Activated CD8-positive, alpha-beta memory T cell treated with anti-CD3 and anti-CD28 coated beads, Interleukin-2, amount 50 U/mL, for 24 hours (primary cell): ENCODE measurements around the gene C17orf113.
A peak's percentile ranks its signal among the peaks of the same experiment; 100 is the strongest.
"Not testable (repeated sequence)": the region's sequence is repeated elsewhere in the genome, so short reads cannot be mapped to it uniquely, and the experiment has no call there.

ENCODE experiments used
- DNase-seq: peaks from one replicate; pipeline ENCODE4 v3.0.0-alpha.2; 2020; ENCODE audit errors: extremely low read depth

C17orf113 gene

GRCh38 chr17:42042598-42043319 lies 7.6 kb downstream of the C17orf113 start:
- DNase-seq, result no peak

- DNase-seq, result no peak
Observed at GRCh38 chr17:42041619-42042018, 8.8 kb downstream of the C17orf113 start.

DNA sequence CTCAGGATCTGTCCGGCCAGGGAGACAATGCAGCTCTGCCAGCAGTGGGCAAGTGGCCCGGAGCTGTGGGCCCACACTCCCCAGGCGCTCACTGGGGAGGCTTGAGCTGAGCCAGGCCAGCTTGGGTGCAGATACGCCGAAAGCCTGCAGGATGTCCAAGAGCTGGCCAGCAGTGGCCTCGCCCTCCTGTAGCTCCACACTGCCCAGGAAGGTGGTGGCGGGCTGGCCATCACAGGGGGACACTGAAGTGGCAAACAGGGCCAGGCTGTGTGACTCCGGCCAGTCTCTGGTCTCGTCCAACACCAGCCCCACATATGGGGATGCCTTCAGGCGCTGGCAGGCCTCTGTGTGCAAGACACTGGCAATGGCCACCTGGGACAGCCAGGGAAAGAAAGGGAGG lies 9.6 kb downstream of the C17orf113 start:
- no peak for DNase-seq

DNA sequence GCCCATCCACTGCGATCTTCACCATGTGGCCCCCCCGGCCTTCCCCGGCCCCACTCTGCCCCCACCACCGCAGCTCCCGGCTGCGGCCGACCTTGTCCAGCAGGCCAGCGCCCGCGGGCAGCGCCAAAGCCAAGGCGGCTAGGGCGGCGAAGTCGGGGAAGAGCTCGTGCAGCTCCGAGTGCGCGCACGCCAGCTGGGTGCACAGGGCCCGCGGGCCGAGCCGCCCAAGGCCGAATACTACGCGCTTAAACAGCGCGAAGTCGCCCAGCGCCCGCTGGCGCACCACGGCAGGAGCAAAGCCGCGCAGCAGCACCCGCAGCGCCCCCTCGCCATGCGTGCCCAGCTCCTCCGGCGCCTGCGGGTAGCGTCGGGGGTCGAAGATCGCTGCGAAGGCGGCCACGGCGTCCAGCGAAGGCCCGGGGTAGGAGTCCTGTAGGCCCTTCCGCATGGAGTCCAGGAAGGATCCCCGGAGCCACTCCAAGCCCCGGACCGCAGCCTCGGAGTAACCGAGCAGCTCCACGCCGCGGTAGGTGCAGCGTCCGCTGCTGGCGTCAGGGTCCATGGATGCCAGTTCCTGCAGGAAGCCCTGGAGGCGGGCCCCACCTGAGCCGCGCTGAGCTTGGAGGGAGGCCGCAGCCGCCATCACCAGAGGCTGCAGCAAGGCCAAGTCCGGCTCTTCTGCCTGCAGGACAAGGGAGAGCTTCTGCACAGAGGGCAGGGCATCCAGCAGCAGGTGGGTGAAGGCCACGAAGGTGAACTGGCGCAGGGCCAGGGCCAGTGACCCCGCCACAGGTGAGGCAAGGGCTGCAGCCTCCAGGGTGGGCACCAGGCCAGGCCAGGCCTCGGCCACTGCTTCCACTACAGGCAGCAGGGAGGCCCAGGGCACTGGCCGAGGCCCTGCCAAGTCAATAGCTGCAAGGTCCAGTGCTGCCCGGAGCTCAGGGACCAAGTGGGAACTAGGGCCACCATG lies 10.3 kb downstream of the C17orf113 start:
- DNase-seq, result no peak

DNA sequence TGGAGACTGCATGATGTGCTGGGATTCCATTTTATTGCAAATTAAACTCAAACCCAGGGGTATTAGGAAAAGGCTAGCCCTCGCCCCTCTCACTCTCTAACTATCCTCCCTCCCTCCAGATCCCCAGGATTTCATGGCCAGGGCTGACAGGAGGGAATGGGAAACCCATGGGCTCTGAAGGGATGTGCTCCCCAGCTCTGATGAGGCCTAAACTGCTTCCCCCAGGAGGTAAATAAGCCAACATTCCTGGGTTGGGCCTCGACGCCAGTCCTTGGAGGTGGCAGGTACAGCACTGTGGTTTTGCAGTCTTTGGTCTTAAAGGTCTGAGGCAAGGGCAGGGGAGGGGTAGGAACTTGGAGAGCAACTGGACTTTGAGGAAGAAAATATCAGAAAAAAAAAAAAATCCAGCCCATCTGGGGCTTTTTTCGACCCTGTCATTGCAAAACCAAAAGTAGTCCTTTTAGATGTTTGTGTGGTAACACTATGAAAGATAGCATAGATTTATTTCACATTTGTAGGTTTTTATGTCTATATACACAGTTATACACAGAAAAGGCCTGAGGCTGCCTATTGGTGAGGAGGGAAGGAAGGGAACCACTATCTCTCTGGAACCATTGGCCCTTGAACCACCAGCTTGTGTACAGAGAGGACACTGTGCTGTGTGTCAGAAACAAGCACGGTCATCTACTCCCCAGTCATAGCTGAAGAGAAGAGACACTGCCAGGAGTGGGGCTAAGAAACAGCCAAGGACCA lies 12.0 kb downstream of the C17orf113 start:
- no peak for DNase-seq

DNA sequence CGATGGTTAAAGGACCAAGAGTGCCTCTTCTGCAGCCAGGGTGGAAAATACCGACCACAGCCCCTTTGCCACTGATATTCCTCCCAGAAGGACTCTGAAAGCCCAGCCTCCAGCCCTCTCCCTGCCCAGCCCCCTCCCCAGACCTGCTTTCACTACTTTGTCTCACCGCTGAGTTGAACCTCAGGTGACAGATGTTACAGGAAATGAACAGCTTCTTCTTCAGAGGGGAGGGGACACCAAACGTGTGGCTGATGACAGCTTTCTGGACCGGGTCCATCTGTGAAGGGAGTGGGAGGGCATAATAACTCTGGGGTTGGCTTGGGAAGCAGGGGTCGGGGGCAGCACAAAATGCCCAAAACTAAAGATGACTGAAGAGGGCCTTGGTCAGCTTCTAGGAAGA lies 16.3 kb downstream of the C17orf113 start:
- DNase-seq, result no peak

- no peak for DNase-seq
Observed at GRCh38 chr17:42031584-42031983, 18.8 kb downstream of the C17orf113 start.

GRCh38 chr17:42028791-42029127 lies 21.6 kb downstream of the C17orf113 start:
- no peak for DNase-seq

GRCh38 chr17:42027961-42028790 lies 22.2 kb downstream of the C17orf113 start:
- DNase-seq, result no peak

- DNase-seq, result no peak
Observed at GRCh38 chr17:42027590-42027889, 22.9 kb downstream of the C17orf113 start.

- DNase-seq, result no peak
Observed at GRCh38 chr17:42026857-42027589, 23.4 kb downstream of the C17orf113 start.

DNA sequence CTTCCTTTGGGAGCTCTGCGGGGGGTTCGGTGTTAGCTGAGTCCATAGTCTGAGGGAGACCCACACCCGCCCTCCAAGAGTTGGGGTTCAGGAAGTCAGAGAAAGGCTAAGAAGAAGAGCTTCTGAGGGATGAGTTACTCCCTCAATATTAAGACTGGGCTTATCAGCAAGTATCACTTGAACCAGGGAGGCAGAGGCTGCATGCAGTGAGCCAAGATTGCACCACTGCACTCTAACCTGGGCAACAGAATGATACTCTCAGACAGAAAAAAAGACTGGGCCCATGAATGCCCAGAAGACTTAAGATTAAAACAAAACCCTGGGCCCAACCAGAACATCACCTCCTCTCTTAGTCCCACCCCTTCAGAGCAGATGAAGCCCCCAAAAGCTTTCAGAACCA lies 24.5 kb downstream of the C17orf113 start:
- DNase-seq, result no peak

- DNase-seq, result no peak
Observed at GRCh38 chr17:42025191-42025579, 25.2 kb downstream of the C17orf113 start.

- DNase-seq, result no peak
Observed at GRCh38 chr17:42023524-42024349, 26.7 kb downstream of the C17orf113 start.

GRCh38 chr17:42020845-42021244 lies 29.6 kb downstream of the C17orf113 start:
- not testable (repeated sequence) for DNase-seq

DNA sequence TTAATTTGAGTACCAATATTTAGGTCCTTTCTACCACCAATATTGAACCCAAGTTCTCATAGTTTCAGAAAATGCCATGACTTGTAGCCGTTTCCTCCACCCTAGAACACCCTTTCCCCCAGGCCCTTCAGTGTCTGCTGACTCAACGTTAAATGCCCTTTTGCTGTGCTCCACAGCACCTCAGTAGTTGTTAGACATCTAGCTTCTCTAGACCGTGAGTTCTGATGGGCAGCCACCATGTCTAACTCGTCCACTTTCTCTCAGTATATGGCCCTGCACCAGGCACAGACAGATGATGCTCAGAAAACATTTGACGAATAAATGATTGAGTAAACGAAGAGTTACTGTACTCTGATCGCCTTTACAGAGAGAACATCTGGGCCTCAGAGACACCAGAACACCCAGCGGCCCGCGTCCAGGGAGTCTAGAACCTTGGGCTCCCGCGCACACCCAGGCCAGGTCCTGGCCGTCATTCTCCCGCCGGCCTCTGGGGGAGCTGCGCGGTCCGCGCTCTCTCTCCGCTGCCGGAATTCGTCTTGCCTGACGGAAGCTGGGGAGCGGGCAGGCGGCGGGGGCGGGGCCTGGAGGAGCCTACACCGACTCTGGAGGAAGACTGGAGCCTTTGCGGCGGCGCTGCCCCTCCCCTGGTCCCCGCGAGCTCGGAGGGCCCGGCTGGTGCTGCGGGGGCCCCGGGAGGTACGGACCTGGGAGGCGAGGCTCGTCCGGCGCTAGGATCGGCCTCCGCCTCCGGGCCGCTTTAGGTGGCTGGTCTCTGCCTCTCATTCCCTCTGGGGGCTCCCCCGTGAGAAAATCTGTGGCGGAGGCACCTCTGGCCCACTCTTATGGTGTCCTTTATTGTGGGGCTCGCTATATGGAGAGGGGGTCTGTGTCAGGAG lies 30.6 kb downstream of the C17orf113 start, which contains the start of gene NKIRAS2:
Gene NKIRAS2, plus strand, starts transcription at position 582 of the 896 bp plus-strand sequence. CDS start 1,488 bp downstream, outside the sequence.
- DNase-seq, result peak; percentile 87

DNA sequence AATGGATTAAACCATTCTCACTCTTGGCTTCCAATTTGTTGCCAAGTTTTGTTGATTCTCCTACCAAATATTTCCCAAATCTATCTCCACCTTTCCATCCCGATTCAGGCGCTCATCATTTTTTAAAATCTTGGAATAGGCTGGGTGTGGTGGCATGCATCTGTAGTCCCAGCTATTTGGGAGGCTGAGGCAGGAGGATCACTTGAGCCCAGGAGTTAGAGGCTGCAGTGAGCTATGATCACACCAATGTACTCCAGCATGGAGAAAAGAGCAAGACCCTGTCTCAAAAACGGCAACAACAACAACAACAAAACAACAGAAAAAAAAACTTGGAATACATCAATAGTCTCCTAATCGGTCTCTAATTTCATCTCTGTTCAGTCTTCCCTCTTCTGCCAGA lies 31.4 kb downstream of the C17orf113 start:
- no peak for DNase-seq

GRCh38 chr17:42018339-42018738 lies 32.1 kb downstream of the C17orf113 start:
- no peak for DNase-seq

DNA sequence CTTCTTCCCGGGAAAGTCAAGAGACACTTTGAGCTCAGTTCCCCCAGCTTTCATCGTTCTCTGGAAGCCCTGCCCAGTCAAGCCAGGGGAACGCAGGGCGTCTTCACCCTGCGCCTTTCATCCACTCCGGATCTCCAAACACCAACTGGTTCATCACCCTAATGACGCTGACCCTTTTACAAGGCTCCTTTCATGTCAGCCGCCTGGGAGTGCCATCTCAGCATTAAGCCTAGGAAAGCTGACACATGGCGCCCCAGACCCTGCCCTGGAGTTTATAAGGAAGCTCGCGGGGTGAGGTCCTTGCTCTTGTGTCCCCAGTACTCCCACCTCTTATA lies 32.6 kb downstream of the C17orf113 start:
- DNase-seq, result no peak
